ENCODE data around the gene ANKS1A. TPM values are rescaled to one million over a fixed set of nuclear protein-coding genes. Genes with fewer than 3 reads are reported as not detected.

Gene ANKS1A
- polyA plus RNA-seq, 1 of the 3 experiments (the other 2 are of a cell fraction), result 7.6 TPM

- no peaks in the 10 kb centered on the region for H3K9me3 ChIP-seq
- H2AFZ ChIP-seq (ENCODE audit: low read depth), result no peak overlapping the region
- H3K9ac ChIP-seq, result no peak overlapping the region
- TF ChIP-seq EP300 (IDR thresholded peaks at IDR 0.05; ENCODE audit: borderline replicate concordance in 1 of 2, low read depth in 1 of 2, low read length in 1 of 2) (no peak), JUND (IDR thresholded peaks at IDR 0.05) (no peak), RAD21 (IDR thresholded peaks at IDR 0.05; ENCODE audit: low read length) (no peak), TCF12 (IDR thresholded peaks at IDR 0.05) (no peak), RCOR1 (IDR thresholded peaks at IDR 0.05; ENCODE audit: low read length) (no peak), FOSL2 (IDR thresholded peaks at IDR 0.05; ENCODE audit: borderline replicate concordance, low read depth) (no peak), CHD2 (IDR thresholded peaks at IDR 0.05; ENCODE audit: low read length, partially characterized antibody) (no peak), PBX3 (IDR thresholded peaks at IDR 0.05) (no peak), TEAD4 (IDR thresholded peaks at IDR 0.05; ENCODE audit: borderline replicate concordance, insufficient read depth) (no peak), FOXJ3 (CRISPR knock-in tag; IDR thresholded peaks at IDR 0.05) (no peak), NFIC (IDR thresholded peaks at IDR 0.05; ENCODE audit: borderline replicate concordance) (no peak), USF2 (IDR thresholded peaks at IDR 0.05; ENCODE audit: borderline replicate concordance, low read depth, low read length) (no peak), RXRA (IDR thresholded peaks at IDR 0.05; ENCODE audit: borderline replicate concordance, low read depth) (no peak), GATA2 (CRISPR knock-in tag; IDR thresholded peaks at IDR 0.05) (no peak), ELF1 (IDR thresholded peaks at IDR 0.05) (no peak), GABPA (IDR thresholded peaks at IDR 0.05; ENCODE audit: low read depth) (no peak), NRF1 (IDR thresholded peaks at IDR 0.05; ENCODE audit: low read depth, low read length) (no peak), RFX5 (IDR thresholded peaks at IDR 0.05; ENCODE audit: low read length) (no peak)
- TF ChIP-seq, protein P1, sequence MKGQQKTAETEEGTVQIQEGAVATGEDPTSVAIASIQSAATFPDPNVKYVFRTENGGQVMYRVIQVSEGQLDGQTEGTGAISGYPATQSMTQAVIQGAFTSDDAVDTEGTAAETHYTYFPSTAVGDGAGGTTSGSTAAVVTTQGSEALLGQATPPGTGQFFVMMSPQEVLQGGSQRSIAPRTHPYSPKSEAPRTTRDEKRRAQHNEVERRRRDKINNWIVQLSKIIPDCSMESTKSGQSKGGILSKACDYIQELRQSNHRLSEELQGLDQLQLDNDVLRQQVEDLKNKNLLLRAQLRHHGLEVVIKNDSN (IDR thresholded peaks at IDR 0.05; ENCODE audit: borderline replicate concordance, low read depth), result no peak
- TF ChIP-seq, protein P2, sequence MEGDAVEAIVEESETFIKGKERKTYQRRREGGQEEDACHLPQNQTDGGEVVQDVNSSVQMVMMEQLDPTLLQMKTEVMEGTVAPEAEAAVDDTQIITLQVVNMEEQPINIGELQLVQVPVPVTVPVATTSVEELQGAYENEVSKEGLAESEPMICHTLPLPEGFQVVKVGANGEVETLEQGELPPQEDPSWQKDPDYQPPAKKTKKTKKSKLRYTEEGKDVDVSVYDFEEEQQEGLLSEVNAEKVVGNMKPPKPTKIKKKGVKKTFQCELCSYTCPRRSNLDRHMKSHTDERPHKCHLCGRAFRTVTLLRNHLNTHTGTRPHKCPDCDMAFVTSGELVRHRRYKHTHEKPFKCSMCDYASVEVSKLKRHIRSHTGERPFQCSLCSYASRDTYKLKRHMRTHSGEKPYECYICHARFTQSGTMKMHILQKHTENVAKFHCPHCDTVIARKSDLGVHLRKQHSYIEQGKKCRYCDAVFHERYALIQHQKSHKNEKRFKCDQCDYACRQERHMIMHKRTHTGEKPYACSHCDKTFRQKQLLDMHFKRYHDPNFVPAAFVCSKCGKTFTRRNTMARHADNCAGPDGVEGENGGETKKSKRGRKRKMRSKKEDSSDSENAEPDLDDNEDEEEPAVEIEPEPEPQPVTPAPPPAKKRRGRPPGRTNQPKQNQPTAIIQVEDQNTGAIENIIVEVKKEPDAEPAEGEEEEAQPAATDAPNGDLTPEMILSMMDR (IDR thresholded peaks at IDR 0.05), result no peak
- no peaks in the 10 kb centered on the region for H4K20me1 ChIP-seq (ENCODE audit: insufficient read depth)
- H3K4me3 ChIP-seq (ENCODE audit: low read depth in 2 of 2, low read length in 1 of 2), result no peak overlapping the region
- 84% methylated on average over 8 of the region's 9 CpGs for WGBS (ENCODE audit: low lambda C conversion rate)
- H3K4me1 ChIP-seq (ENCODE audit: control insufficient read depth in 1 of 2, insufficient read depth in 2 of 2, low read depth in 1 of 2, low read length in 1 of 2), result peaks cover 0 to 3% of the 10 kb centered on the region in 2 experiments; a peak in 1 of 4 replicates
- H3K9me2 ChIP-seq, result no peaks in the 10 kb centered on the region
- H3K4me2 ChIP-seq, result no peak overlapping the region
- no peaks in the 10 kb centered on the region for H3K27me3 ChIP-seq (ENCODE audit: insufficient read depth)
- H3K27ac ChIP-seq (ENCODE audit: low read depth in 2 of 2, low read length in 1 of 2), result no peak overlapping the region
- CTCF ChIA-PET, result interaction anchor here (1.3 kb wide), 1 partner anchor 12 kb away, joined by 4 read pairs; no protein-coding TSS in a partner anchor
- no peaks in the 10 kb centered on the region for H3K79me2 ChIP-seq (ENCODE audit: insufficient read depth)
- POLR2A ChIA-PET, result no interaction called here
- no peaks in the 10 kb centered on the region for H3F3A ChIP-seq (replicated peaks; ENCODE audit: insufficient read depth)
- no peak for DNase-seq
- peaks cover 0 to 9% of the 10 kb centered on the region in 2 experiments for H3K36me3 ChIP-seq (replicated peaks in 1 of 2; ENCODE audit: control insufficient read depth in 1 of 2, insufficient read depth in 2 of 2, low read length in 1 of 2)
Measured at GRCh38 chr6:35068206-35068605, 179.2 kb downstream of the ANKS1A start.
